DND-41 (cell line): ENCODE measurements around the gene NYNRIN.

Experiments
- ATAC-seq: fragments of 200-7000 bp; cut with Tn5 transposase; 3 replicates; pipeline ENCODE4 v1.9.1; 2021; ENCODE audit warnings: low read depth; ENCODE audit not compliant: insufficient read depth
- DNase-seq: peaks from one replicate; pipeline ENCODE4 v3.0.0-alpha.2; 2020
- H2AFZ ChIP-seq: 2 replicates; pipeline ENCODE4 v1.6.0; 2012; ENCODE audit warnings: low read depth, low read length
- H3K27ac ChIP-seq: 2 replicates; pipeline ENCODE4 v1.5.1; 2012; ENCODE audit warnings: low read length, inconsistent platforms
- H3K27me3 ChIP-seq: fragments of 200-600 bp; sonication (generic); 2 replicates; pipeline ENCODE4 v1.6.0; 2012; ENCODE audit warnings: low read length, mild to moderate bottlenecking, inconsistent platforms; ENCODE audit not compliant: insufficient read depth, poor library complexity
- H3K36me3 ChIP-seq: 2 replicates; pipeline ENCODE4 v1.5.1; 2012; ENCODE audit warnings: low read length, inconsistent platforms; ENCODE audit not compliant: insufficient read depth
- H3K4me1 ChIP-seq: 2 replicates; pipeline ENCODE4 v1.5.1; 2012; ENCODE audit warnings: mild to moderate bottlenecking, low read length; ENCODE audit not compliant: insufficient read depth
- H3K4me2 ChIP-seq: 2 replicates; pipeline ENCODE4 v1.6.0; 2012; ENCODE audit warnings: mild to moderate bottlenecking, moderate library complexity, low read length, inconsistent platforms; ENCODE audit not compliant: insufficient read depth
- H3K4me3 ChIP-seq, 2 experiments: fragments of 200-600 bp in 1 of 2; shearing (Covaris generic) in 1 of 2; 2 replicates each; pipeline ENCODE4 v1.5.1; 2012 to 2016; ENCODE audit warnings: inconsistent platforms in 2 of 2, low read length in 2 of 2, mild to moderate bottlenecking in 2 of 2, low read depth in 1 of 2, moderate library complexity in 1 of 2
- H3K79me2 ChIP-seq: 2 replicates; pipeline ENCODE4 v1.6.0; 2012; ENCODE audit warnings: low read length, inconsistent platforms; ENCODE audit not compliant: insufficient read depth
- H3K9ac ChIP-seq: 2 replicates; pipeline ENCODE4 v1.6.0; 2012; ENCODE audit warnings: low read depth, mild to moderate bottlenecking, inconsistent platforms, low read length, moderate library complexity
- H3K9me3 ChIP-seq: 2 replicates; pipeline ENCODE4 v1.5.1; 2012; ENCODE audit warnings: low read length, moderate library complexity, mild to moderate bottlenecking, inconsistent platforms; ENCODE audit not compliant: insufficient read depth, severe bottlenecking
- H4K20me1 ChIP-seq: 2 replicates; pipeline ENCODE4 v1.6.0; 2012; ENCODE audit warnings: low read length; ENCODE audit not compliant: insufficient read depth
- EZH2 ChIP-seq: IDR thresholded peaks from 3 replicates; pipeline ENCODE4 v1.6.1; 2012; ENCODE audit warnings: borderline replicate concordance, low read depth, mild to moderate bottlenecking, moderate library complexity, low read length, inconsistent platforms; ENCODE audit not compliant: severe bottlenecking
- TF ChIP-seq, protein P1 (sequence below): IDR thresholded peaks from 2 replicates; pipeline ENCODE4 v1.5.1; 2012; ENCODE audit warnings: borderline replicate concordance, low read length, moderate library complexity, mild to moderate bottlenecking; ENCODE audit not compliant: poor library complexity, severe bottlenecking; ENCODE audit errors: extremely low read depth

NYNRIN gene

GRCh38 chr14:24392325-24393091 is 6.3 kb upstream of the NYNRIN start:
- Histone ChIP-seq H3K4me3 (no peak overlapping the region), H3K4me1 (no peaks in the 10 kb centered on the region), H3K27me3 (peaks cover 32% of the 10 kb centered on the region), H3K79me2 (no peaks in the 10 kb centered on the region), H2AFZ (no peak overlapping the region), H3K27ac (no peak overlapping the region), H3K9ac (no peak overlapping the region), H3K4me2 (no peak overlapping the region), H3K9me3 (no peaks in the 10 kb centered on the region), H3K36me3 (no peaks in the 10 kb centered on the region), H4K20me1 (no peaks in the 10 kb centered on the region)
- no peak for TF ChIP-seq EZH2
- TF ChIP-seq, protein P1, sequence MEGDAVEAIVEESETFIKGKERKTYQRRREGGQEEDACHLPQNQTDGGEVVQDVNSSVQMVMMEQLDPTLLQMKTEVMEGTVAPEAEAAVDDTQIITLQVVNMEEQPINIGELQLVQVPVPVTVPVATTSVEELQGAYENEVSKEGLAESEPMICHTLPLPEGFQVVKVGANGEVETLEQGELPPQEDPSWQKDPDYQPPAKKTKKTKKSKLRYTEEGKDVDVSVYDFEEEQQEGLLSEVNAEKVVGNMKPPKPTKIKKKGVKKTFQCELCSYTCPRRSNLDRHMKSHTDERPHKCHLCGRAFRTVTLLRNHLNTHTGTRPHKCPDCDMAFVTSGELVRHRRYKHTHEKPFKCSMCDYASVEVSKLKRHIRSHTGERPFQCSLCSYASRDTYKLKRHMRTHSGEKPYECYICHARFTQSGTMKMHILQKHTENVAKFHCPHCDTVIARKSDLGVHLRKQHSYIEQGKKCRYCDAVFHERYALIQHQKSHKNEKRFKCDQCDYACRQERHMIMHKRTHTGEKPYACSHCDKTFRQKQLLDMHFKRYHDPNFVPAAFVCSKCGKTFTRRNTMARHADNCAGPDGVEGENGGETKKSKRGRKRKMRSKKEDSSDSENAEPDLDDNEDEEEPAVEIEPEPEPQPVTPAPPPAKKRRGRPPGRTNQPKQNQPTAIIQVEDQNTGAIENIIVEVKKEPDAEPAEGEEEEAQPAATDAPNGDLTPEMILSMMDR = no peak
- ATAC-seq = no peak
- no peak for DNase-seq

- peaks cover 38% of the 10 kb centered on the region for H3K27me3 ChIP-seq
- no peaks in the 10 kb centered on the region for H3K36me3 ChIP-seq
- no peaks in the 10 kb centered on the region for H3K79me2 ChIP-seq
- no peak overlapping the region for H3K9ac ChIP-seq
- no peak for ATAC-seq
- no peaks in the 10 kb centered on the region for H4K20me1 ChIP-seq
- H3K9me3 ChIP-seq = no peaks in the 10 kb centered on the region
- H3K4me2 ChIP-seq = no peak overlapping the region
- H3K4me1 ChIP-seq = no peaks in the 10 kb centered on the region
- TF ChIP-seq, protein P1 = no peak
- TF ChIP-seq EZH2 = no peak
- no peak overlapping the region for H3K27ac ChIP-seq
- no peak overlapping the region for H3K4me3 ChIP-seq
- no peak overlapping the region for H2AFZ ChIP-seq
- no peak for DNase-seq
Measured at GRCh38 chr14:24394275-24394674, 4.5 kb upstream of the NYNRIN start.

DNA sequence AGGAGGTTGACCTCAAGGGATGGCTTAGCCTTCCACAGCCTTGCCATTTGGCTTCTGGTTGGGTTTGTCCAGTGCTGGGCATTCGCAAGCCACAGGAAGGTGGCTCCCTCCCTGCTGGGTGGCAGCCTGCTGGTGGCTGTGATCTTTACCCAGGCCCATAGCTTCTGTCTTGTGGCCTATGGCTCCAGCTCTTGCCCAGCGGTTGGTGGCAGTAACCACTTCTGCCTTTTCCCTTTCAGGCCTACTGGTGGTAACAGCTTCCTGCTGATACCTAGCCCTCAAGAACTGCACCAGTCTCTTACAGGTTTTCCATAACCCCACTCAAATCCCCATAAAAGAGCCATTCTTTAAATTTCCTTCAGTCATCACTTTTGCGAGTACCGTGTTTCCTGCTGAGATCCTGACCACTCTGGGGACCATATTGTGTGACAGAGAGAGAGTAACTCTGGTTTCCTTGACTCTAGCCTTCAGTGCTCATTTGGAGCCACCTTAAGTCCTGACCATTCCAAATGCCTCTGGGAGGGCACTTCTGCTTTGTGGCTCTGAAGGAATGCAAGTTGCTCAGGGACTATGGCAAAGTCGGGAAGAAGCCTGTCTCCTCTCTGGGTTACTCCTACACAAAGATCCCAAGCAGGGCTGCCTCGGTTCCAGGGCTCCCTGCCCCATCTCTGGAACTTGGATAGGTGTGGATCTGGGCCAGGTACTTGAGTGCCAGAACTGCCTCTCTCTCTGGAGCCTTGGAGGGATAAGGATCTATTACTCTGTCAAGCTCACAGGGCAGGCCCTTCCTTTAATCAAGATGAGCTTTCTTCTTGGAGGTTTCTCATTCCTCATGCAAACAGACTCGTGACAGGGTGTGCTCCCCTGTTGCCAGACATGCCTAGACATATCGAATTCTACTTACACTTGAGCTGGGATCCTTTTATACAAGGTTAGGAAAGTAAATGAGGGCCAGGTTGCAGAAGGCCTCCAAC is 2.9 kb upstream of the NYNRIN start:
- ATAC-seq (no peak), DNase-seq (no peak)
- Histone ChIP-seq H3K4me3 (no peak overlapping the region), H3K27ac (no peak overlapping the region), H3K4me2 (no peak overlapping the region), H2AFZ (no peak overlapping the region), H3K9me3 (no peaks in the 10 kb centered on the region), H3K79me2 (no peaks in the 10 kb centered on the region), H3K27me3 (peaks cover 38% of the 10 kb centered on the region), H3K4me1 (no peaks in the 10 kb centered on the region), H3K9ac (no peak overlapping the region), H3K36me3 (no peaks in the 10 kb centered on the region), H4K20me1 (no peaks in the 10 kb centered on the region)
- TF ChIP-seq, protein P1 = no peak
- TF ChIP-seq EZH2 = no peak
